ENCODE data around the gene SIRPG.

DNA sequence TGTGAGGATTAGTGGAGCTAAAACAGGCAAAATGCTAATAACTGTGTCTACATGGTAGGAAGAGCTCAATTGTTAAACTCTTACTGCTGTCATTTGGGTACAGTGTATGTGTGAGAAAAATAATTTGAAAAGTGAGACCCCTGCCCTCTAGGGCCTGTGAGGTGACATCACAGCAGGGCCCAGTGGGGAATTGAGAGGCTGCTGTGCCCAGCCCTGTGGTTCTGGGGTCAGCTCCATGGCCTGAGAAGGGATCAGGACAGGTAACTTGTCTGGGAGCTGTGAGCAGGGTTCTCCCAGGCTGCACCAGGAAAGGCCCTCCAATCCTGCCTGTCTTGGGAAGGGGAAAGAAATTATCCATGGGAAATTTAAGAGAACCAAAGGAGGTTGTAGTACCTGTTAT is 39.1 kb downstream of the SIRPG start:
- no peak for TF ChIP-seq TAF1 (IDR thresholded peaks at IDR 0.05; ENCODE audit: borderline replicate concordance, low read depth, low read length)
- no peak for TF ChIP-seq JUND (IDR thresholded peaks at IDR 0.05)
- TF ChIP-seq, protein P1, sequence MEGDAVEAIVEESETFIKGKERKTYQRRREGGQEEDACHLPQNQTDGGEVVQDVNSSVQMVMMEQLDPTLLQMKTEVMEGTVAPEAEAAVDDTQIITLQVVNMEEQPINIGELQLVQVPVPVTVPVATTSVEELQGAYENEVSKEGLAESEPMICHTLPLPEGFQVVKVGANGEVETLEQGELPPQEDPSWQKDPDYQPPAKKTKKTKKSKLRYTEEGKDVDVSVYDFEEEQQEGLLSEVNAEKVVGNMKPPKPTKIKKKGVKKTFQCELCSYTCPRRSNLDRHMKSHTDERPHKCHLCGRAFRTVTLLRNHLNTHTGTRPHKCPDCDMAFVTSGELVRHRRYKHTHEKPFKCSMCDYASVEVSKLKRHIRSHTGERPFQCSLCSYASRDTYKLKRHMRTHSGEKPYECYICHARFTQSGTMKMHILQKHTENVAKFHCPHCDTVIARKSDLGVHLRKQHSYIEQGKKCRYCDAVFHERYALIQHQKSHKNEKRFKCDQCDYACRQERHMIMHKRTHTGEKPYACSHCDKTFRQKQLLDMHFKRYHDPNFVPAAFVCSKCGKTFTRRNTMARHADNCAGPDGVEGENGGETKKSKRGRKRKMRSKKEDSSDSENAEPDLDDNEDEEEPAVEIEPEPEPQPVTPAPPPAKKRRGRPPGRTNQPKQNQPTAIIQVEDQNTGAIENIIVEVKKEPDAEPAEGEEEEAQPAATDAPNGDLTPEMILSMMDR (IDR thresholded peaks at IDR 0.05), result no peak
- TF ChIP-seq, protein P2, sequence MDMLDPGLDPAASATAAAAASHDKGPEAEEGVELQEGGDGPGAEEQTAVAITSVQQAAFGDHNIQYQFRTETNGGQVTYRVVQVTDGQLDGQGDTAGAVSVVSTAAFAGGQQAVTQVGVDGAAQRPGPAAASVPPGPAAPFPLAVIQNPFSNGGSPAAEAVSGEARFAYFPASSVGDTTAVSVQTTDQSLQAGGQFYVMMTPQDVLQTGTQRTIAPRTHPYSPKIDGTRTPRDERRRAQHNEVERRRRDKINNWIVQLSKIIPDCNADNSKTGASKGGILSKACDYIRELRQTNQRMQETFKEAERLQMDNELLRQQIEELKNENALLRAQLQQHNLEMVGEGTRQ (IDR thresholded peaks at IDR 0.05; ENCODE audit: borderline replicate concordance, low read depth, low read length), result no peak
- TF ChIP-seq RCOR1 (IDR thresholded peaks at IDR 0.05; ENCODE audit: low read length), result no peak
- TF ChIP-seq CHD2 (IDR thresholded peaks at IDR 0.05; ENCODE audit: low read length, partially characterized antibody), result no peak
- no peak for TF ChIP-seq EP300 (IDR thresholded peaks at IDR 0.05; ENCODE audit: borderline replicate concordance in 1 of 2, low read depth in 1 of 2, low read length in 1 of 2)
